ENCODE data around the gene GPR143. TPM values are rescaled to one million over a fixed set of nuclear protein-coding genes. Genes with fewer than 3 reads are reported as not detected.
A peak's percentile ranks its signal among the peaks of the same experiment; 100 is the strongest.

The GPR143 gene
- total RNA-seq, 3 donors from 2014 or later (not counting 1 experiment from before 2014, with no cell fraction given), result not detected

- Histone ChIP-seq H3K27ac (ENCODE audit: low read length) (no peak overlapping the region), H3K4me1 (ENCODE audit: control insufficient read depth, insufficient read depth, low read length) (no peaks in the 10 kb centered on the region), H3K4me3 (ENCODE audit: low read length) (no peak overlapping the region), H3K27me3 (ENCODE audit: control insufficient read depth, insufficient read depth, low read length) (no peaks in the 10 kb centered on the region), H3K36me3 (ENCODE audit: control insufficient read depth, insufficient read depth, low read length) (peaks cover 19% of the 10 kb centered on the region), H3K9me3 (ENCODE audit: control insufficient read depth, insufficient read depth, low read length) (no peaks in the 10 kb centered on the region)
- ATAC-seq, result no peak
- H3K27me3 Mint-ChIP-seq (ENCODE audit: low read depth in 2 of 2), result no peaks in the 10 kb centered on the region
- H3K27ac Mint-ChIP-seq, result no peak overlapping the region
- peaks cover 0 to 3% of the 10 kb centered on the region in 2 donors for H3K9me3 Mint-ChIP-seq
- intact Hi-C loops (cut with micrococcal nuclease), result no loop called here
- no peaks in the 10 kb centered on the region for H3K4me1 Mint-ChIP-seq
- peaks cover 22% of the 10 kb centered on the region for H3K36me3 Mint-ChIP-seq
- no peak overlapping the region for H3K4me3 Mint-ChIP-seq
- WGBS (ENCODE audit: insufficient coverage), result 98% methylated on average over 21 of the region's 21 CpGs
- TF ChIP-seq CTCF (IDR thresholded peaks at IDR 0.05), result no peak
- DNase-seq, result no peak
Measured at GRCh38 chrX:9717376-9717775, 48.3 kb downstream of the GPR143 start.

DNA sequence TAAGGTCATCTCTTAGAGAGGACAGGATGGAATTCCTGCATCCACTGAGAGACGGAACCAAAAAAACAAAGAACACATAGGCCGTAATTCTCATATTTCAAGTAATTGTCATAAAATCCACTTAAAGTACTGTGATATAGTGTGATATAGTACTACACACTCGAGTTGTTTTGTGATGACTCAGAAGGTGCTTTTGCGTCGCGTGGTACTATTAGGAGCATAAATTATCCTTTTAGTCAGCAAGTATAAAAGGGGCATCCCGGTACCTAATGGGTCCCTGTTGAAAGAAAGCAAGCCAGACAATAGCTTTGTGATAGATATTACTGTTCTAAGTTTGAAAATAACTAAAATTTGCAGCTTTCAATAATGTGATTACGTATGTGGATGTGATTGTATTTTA lies 55.3 kb downstream of the GPR143 start:
- H3K4me1 Mint-ChIP-seq, result peaks cover 7 to 15% of the 10 kb centered on the region in 2 donors
- no peak for TF ChIP-seq CTCF (IDR thresholded peaks at IDR 0.05)
- H3K4me1 ChIP-seq (ENCODE audit: control insufficient read depth, insufficient read depth, low read length), result peaks cover 6% of the 10 kb centered on the region
- H3K9me3 ChIP-seq (ENCODE audit: control insufficient read depth, insufficient read depth, low read length), result no peaks in the 10 kb centered on the region
- H3K27ac Mint-ChIP-seq, result no peak overlapping the region
- H3K27ac ChIP-seq (ENCODE audit: low read length), result no peak overlapping the region
- WGBS (ENCODE audit: insufficient coverage), result 55% methylated on average over 5 of the region's 8 CpGs
- ATAC-seq, result no peak
- no peaks in the 10 kb centered on the region for H3K27me3 Mint-ChIP-seq (ENCODE audit: low read depth in 2 of 2)
- peaks cover 6% of the 10 kb centered on the region for H3K36me3 Mint-ChIP-seq
- H3K4me3 Mint-ChIP-seq, result no peak overlapping the region
- no peak for DNase-seq
- no peaks in the 10 kb centered on the region for H3K9me3 Mint-ChIP-seq
- peaks cover 17% of the 10 kb centered on the region for H3K36me3 ChIP-seq (ENCODE audit: control insufficient read depth, insufficient read depth, low read length)
- H3K4me3 ChIP-seq (ENCODE audit: low read length), result no peak overlapping the region
- intact Hi-C loops (cut with micrococcal nuclease), result no loop called here
- H3K27me3 ChIP-seq (ENCODE audit: control insufficient read depth, insufficient read depth, low read length), result no peaks in the 10 kb centered on the region

DNA sequence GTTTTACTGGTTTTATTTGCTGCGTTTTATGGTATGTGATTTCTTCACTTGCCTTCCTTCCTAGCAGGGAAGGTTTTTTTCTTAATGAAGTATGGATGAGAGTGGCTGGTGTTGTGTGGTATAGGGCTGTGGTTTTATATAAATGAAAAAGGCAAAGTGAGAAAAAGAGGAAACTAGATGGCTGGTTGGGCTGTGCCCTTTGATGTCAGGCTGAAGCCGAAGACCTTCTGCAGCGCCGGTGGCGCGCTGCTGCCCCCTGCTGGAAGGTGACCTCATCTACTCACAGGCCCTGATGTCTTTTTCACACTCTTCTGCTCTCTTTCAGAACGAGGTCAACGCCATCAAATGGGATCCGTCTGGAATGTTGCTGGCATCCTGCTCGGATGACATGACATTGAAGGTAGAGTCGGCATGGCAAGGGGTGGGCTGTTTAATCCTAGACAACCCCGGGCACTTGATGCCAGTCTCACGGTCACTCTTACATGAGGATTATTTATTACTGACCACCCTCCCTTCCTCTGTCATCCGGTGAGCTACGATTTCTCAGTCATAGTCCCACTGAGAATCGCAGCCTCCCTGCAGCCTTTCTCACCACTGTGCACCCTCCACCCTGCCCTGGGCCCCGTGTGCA lies 56.6 kb downstream of the GPR143 start:
- Mint-ChIP-seq H3K36me3 (peaks cover 3% of the 10 kb centered on the region), H3K27me3 (ENCODE audit: low read depth in 2 of 2) (no peaks in the 10 kb centered on the region), H3K4me3 (no peak overlapping the region), H3K9me3 (no peaks in the 10 kb centered on the region), H3K27ac (peak overlapping the region in 1 of 2 donors; percentile 19), H3K4me1 (peaks cover 7 to 15% of the 10 kb centered on the region in 2 donors)
- H3K27ac ChIP-seq (ENCODE audit: low read length), result no peak overlapping the region
- TF ChIP-seq CTCF (IDR thresholded peaks at IDR 0.05), result peak; percentile 73
- intact Hi-C loops (cut with micrococcal nuclease), result loop anchor here (2.0 to 10.0 kb wide), 4 partner anchors 356 to 967 kb away; no protein-coding TSS in a partner anchor
- H3K9me3 ChIP-seq (ENCODE audit: control insufficient read depth, insufficient read depth, low read length), result peaks cover 3% of the 10 kb centered on the region
- H3K27me3 ChIP-seq (ENCODE audit: control insufficient read depth, insufficient read depth, low read length), result no peaks in the 10 kb centered on the region
- no peak overlapping the region for H3K4me3 ChIP-seq (ENCODE audit: low read length)
- peaks cover 6% of the 10 kb centered on the region for H3K4me1 ChIP-seq (ENCODE audit: control insufficient read depth, insufficient read depth, low read length)
- peaks cover 17% of the 10 kb centered on the region for H3K36me3 ChIP-seq (ENCODE audit: control insufficient read depth, insufficient read depth, low read length)
- WGBS (ENCODE audit: insufficient coverage), result 21% methylated on average over 15 of the region's 17 CpGs
- ATAC-seq, result peak; percentile 85 to 92 (median 86)
- peak; percentile 71 to 87 for DNase-seq

DNA sequence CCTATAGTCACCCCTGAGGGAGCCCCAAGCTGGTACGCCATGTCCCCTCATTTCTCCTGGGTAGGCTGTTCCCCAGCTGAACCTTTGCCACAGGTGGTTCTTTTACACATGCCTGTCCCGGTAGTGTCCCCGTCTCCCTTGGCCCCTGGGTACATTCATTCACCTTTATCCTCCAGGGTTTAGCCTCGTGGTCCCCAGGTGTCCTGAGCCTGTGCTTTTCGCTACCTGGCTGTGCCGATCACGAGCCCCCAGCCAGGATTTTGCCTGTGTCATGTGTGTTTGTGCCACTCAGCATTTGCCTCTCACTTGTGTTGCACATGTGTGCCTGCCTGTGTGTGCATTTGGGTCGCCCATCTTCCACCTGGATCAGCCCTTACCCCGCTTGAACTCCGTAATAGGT lies 57.6 kb downstream of the GPR143 start:
- TF ChIP-seq CTCF (IDR thresholded peaks at IDR 0.05), result no peak
- intact Hi-C loops (cut with micrococcal nuclease), result loop anchor here (2.0 to 10.0 kb wide), 4 partner anchors 355 to 966 kb away; no protein-coding TSS in a partner anchor
- Mint-ChIP-seq H3K4me1 (peaks cover 7 to 15% of the 10 kb centered on the region in 2 donors), H3K27me3 (ENCODE audit: low read depth in 2 of 2) (no peaks in the 10 kb centered on the region), H3K4me3 (no peak overlapping the region), H3K27ac (no peak overlapping the region), H3K9me3 (no peaks in the 10 kb centered on the region), H3K36me3 (no peaks in the 10 kb centered on the region)
- no peaks in the 10 kb centered on the region for H3K27me3 ChIP-seq (ENCODE audit: control insufficient read depth, insufficient read depth, low read length)
- WGBS (ENCODE audit: insufficient coverage), result 99% methylated on average over 9 of the region's 10 CpGs
- H3K4me3 ChIP-seq (ENCODE audit: low read length), result no peak overlapping the region
- H3K4me1 ChIP-seq (ENCODE audit: control insufficient read depth, insufficient read depth, low read length), result peaks cover 6% of the 10 kb centered on the region
- peaks cover 3% of the 10 kb centered on the region for H3K9me3 ChIP-seq (ENCODE audit: control insufficient read depth, insufficient read depth, low read length)
- DNase-seq (no peak), ATAC-seq (no peak)
- H3K36me3 ChIP-seq (ENCODE audit: control insufficient read depth, insufficient read depth, low read length), result peaks cover 16% of the 10 kb centered on the region
- no peak overlapping the region for H3K27ac ChIP-seq (ENCODE audit: low read length)
